HepG2 (cell line): Measurements from ENCODE around the gene ST6GALNAC3. TPM values are rescaled to one million over a fixed set of nuclear protein-coding genes. Genes with fewer than 3 reads are reported as not detected.

Experiments
- ATAC-seq: fragments of 200-7000 bp; cut with Tn5 transposase; 3 replicates; pipeline ENCODE4 v1.9.1; 2020; ENCODE audit warnings: mild to moderate bottlenecking, moderate library complexity
- BruUV-seq: library from RNA; stranded (reverse); fragments of 400-500 nt; replicated peaks from 2 replicates; lab custom pipeline; 2021; lab: Mats Ljungman, UMichigan
- CTCF ChIA-PET: fragments of 300-600 bp; formaldehyde crosslinking; extraction: SDS; loops from one replicate; lab custom pipeline; 2021; ENCODE audit warnings: low total read pairs, inconsistent platforms, low intra/inter-chr PET ratio; lab: Yijun Ruan, JAX
- POLR2A ChIA-PET: fragments of 350-600 bp; sonication (Branson Sonifier 250); formaldehyde crosslinking; loops from one replicate; lab custom pipeline; 2020; ENCODE audit warnings: antibody characterized with exemption, inconsistent platforms; lab: Yijun Ruan, JAX
- DNase-seq: peaks from one replicate; pipeline ENCODE4 v3.0.0-alpha.2; 2015; ENCODE audit warnings: low spot score
- FAIRE-seq: peaks from 3 replicates; lab custom pipeline; 2011; peaks lifted over from hg19 to GRCh38; lab: Jason Lieb, UNC
- H2AFZ ChIP-seq: one replicate; pipeline ENCODE4 v1.6.1; 2011; ENCODE audit warnings: low read length, inconsistent platforms
- H3K27ac ChIP-seq: fragments of 300-600 bp; 3 replicates; pipeline ENCODE4 v1.8.0; 2011; ENCODE audit warnings: mixed run types, mild to moderate bottlenecking, mixed read lengths, low read length, inconsistent platforms; ENCODE audit not compliant: insufficient read depth; ENCODE audit errors: extremely low read length
- H3K27me3 ChIP-seq, 2 experiments: fragments of 200-600 bp in 1 of 2; 2 replicates in 1 of 2; 3 replicates in 1 of 2; pipeline versions ENCODE4 v1.6.0 to v1.8.0; 2011; ENCODE audit warnings: low read length in 2 of 2, mild to moderate bottlenecking in 2 of 2, moderate library complexity in 2 of 2, inconsistent platforms in 1 of 2; ENCODE audit not compliant: insufficient read depth in 2 of 2, control insufficient read depth in 1 of 2
- H3K36me3 ChIP-seq, 2 experiments: fragments of 200-600 bp in 1 of 2; replicated peaks in 1 of 2; 2 replicates in 1 of 2; 3 replicates in 1 of 2; pipeline versions ENCODE4 v1.5.1 to v1.8.0; 2011; ENCODE audit warnings: low read length in 2 of 2, inconsistent platforms in 1 of 2; ENCODE audit not compliant: insufficient read depth in 2 of 2, control insufficient read depth in 1 of 2
- H3K4me1 ChIP-seq: 2 replicates; pipeline ENCODE4 v1.5.1; 2012; ENCODE audit warnings: low read length, inconsistent platforms; ENCODE audit not compliant: insufficient read depth
- H3K4me2 ChIP-seq: 2 replicates; pipeline ENCODE4 v1.6.0; 2011; ENCODE audit warnings: low read depth, low read length, inconsistent platforms
- H3K4me3 ChIP-seq, 3 experiments: fragments of 200-600 bp in 1 of 3; sonication (generic), shearing (Covaris generic) in 1 of 3; replicated peaks in 1 of 3; 2 replicates each; pipeline ENCODE4 v1.5.1; 2011 to 2016; ENCODE audit warnings: low read length in 3 of 3, inconsistent platforms in 2 of 3, low read depth in 2 of 3, mild to moderate bottlenecking in 2 of 3, control low read depth in 1 of 3, mixed read lengths in 1 of 3; ENCODE audit not compliant: insufficient read depth in 1 of 3
- H3K79me2 ChIP-seq: one replicate; pipeline ENCODE4 v1.6.1; 2011; ENCODE audit warnings: low read length, inconsistent platforms; ENCODE audit not compliant: insufficient read depth
- H3K9ac ChIP-seq: 2 replicates; pipeline ENCODE4 v1.6.0; 2011; ENCODE audit warnings: mild to moderate bottlenecking, low read depth, low read length, inconsistent platforms; ENCODE audit not compliant: insufficient read depth
- H3K9me3 ChIP-seq: 2 replicates; pipeline ENCODE4 v1.5.1; 2012; ENCODE audit warnings: mild to moderate bottlenecking, low read length
- H4K20me1 ChIP-seq: 2 replicates; pipeline ENCODE4 v1.6.0; 2011; ENCODE audit warnings: inconsistent platforms, mild to moderate bottlenecking, low read length, moderate library complexity; ENCODE audit not compliant: insufficient read depth
- ARHGAP35 ChIP-seq: sonication (generic); formaldehyde crosslinking; IDR thresholded peaks from 2 replicates; pipeline ENCODE4 v1.9.0; 2022; ENCODE audit warnings: mild to moderate bottlenecking, inconsistent platforms, moderate library complexity, missing genetic modification reagents, borderline replicate concordance
- EZH2 ChIP-seq: conservative IDR thresholded peaks from 2 replicates; pipeline ENCODE4 v1.6.1; 2012; ENCODE audit warnings: mild to moderate bottlenecking, low read depth, low read length, moderate library complexity
- IRF2 ChIP-seq: IDR thresholded peaks from 2 replicates; pipeline ENCODE4 v1.6.1; 2018; ENCODE audit warnings: missing genetic modification reagents, missing compliant biosample characterization
- MAZ ChIP-seq, 2 experiments: sonication (generic) in 1 of 2; formaldehyde crosslinking in 1 of 2; IDR thresholded peaks; 2 replicates each; pipeline versions ENCODE4 v1.5.0 to v1.6.1; 2012 to 2020; ENCODE audit warnings: low read depth in 2 of 2, mild to moderate bottlenecking in 2 of 2, borderline replicate concordance in 1 of 2, improper control_type of control experiment in 1 of 2, low read length in 1 of 2, missing genetic modification reagents in 1 of 2, moderate library complexity in 1 of 2
- PHF8 ChIP-seq: sonication (generic); formaldehyde crosslinking; IDR thresholded peaks from 2 replicates; pipeline ENCODE4 v1.5.0; 2020; ENCODE audit warnings: missing genetic modification reagents
- RFX1 ChIP-seq: fragments of 450-650 bp; IDR thresholded peaks from 2 replicates; pipeline ENCODE4 v1.6.1; 2017
- SKIL ChIP-seq: sonication (generic); formaldehyde crosslinking; IDR thresholded peaks from 2 replicates; pipeline ENCODE4 v1.8.0; 2022; ENCODE audit warnings: missing genetic modification reagents, mild to moderate bottlenecking, moderate library complexity, borderline replicate concordance
- STAT5B ChIP-seq: sonication (generic); formaldehyde crosslinking; IDR thresholded peaks from 2 replicates; pipeline ENCODE4 v1.4.0; 2020; ENCODE audit warnings: missing genetic modification reagents
- TCF7 ChIP-seq: sonication (generic); IDR thresholded peaks from 2 replicates; pipeline ENCODE4 v1.6.1; 2016; ENCODE audit warnings: antibody characterized with exemption, low read depth
- TEAD2 ChIP-seq: sonication (generic); formaldehyde crosslinking; IDR thresholded peaks from 2 replicates; pipeline ENCODE4 v1.9.0; 2021; ENCODE audit warnings: missing genetic modification reagents
- U2AF2 ChIP-seq: fragments of 200-400 bp; formaldehyde crosslinking; IDR thresholded peaks from 2 replicates; pipeline ENCODE4 v1.6.1; 2017; ENCODE audit warnings: low read depth, mild to moderate bottlenecking, low read length
- ZBTB3 ChIP-seq: sonication (generic); formaldehyde crosslinking; IDR thresholded peaks from 2 replicates; pipeline ENCODE4 v1.4.0; 2020; ENCODE audit warnings: low read depth, mild to moderate bottlenecking, moderate library complexity, missing genetic modification reagents, borderline replicate concordance
- ZMYM2 ChIP-seq: sonication (generic); formaldehyde crosslinking; IDR thresholded peaks from 2 replicates; pipeline ENCODE4 v1.8.0; 2022; ENCODE audit warnings: mild to moderate bottlenecking, missing genetic modification reagents
- ZNF136 ChIP-seq: sonication (generic); formaldehyde crosslinking; IDR thresholded peaks from 2 replicates; pipeline ENCODE4 v1.8.1; 2022; ENCODE audit warnings: low read depth, mild to moderate bottlenecking, moderate library complexity, missing genetic modification reagents
- ZNF776 ChIP-seq: sonication (generic); formaldehyde crosslinking; IDR thresholded peaks from 2 replicates; pipeline ENCODE4 v1.4.0; 2020; ENCODE audit warnings: mild to moderate bottlenecking, missing genetic modification reagents
- ZNF790 ChIP-seq: sonication (generic); formaldehyde crosslinking; IDR thresholded peaks from 2 replicates; pipeline ENCODE4 v1.8.0; 2022; ENCODE audit warnings: missing genetic modification reagents, mild to moderate bottlenecking, borderline replicate concordance
- WGBS: methylation state at CpG from one replicate; pipeline ENCODE4 v1.1.6; 2017; ENCODE audit warnings: low lambda C conversion rate; 5-methylcytosine and 5-hydroxymethylcytosine counted together
- in situ Hi-C: cut with HindIII; loops from 2 replicates; pipeline ENCODE4 v1.10.0; 2017; ENCODE audit warnings: low pct_unique_long_range_greater_than_20kb; ENCODE audit not compliant: extremely low pct_ligation_motif_present
- intact Hi-C: fragments of 100-400 bp; cut with micrococcal nuclease; formaldehyde crosslinking; loops from one replicate; pipeline ENCODE4 v1.10.0; 2022; ENCODE audit not compliant: unreplicated experiment
- polyA plus RNA-seq, 8 experiments: library from polyadenylated mRNA; depleted of rRNA in 3 of 8; stranded (reverse) in 7 of 8; unstranded in 1 of 8; fragments of >200 nt; fragmentation: Illumina TruSeq in 4 of 8; extraction: Trizol in 4 of 8; gene quantifications; 2 replicates each; pipeline versions ENCODE4 v1.2.1 to v1.2.3, GENCODE V29; 2011 to 2016; ENCODE audit warnings: low read depth in 4 of 8, missing spikeins in 1 of 8, mixed read lengths in 1 of 8; ENCODE audit not compliant: insufficient read depth in 1 of 8
- total RNA-seq, 5 experiments: library from RNA; depleted of rRNA; stranded (reverse); fragments of >200 nt; fragmentation: Illumina TruSeq; extraction: Trizol; gene quantifications; 2 replicates each; pipeline ENCODE4 v1.2.3, GENCODE V29; 2016; ENCODE audit warnings: low read depth in 1 of 5
- TF ChIP-seq, protein P1 (sequence below): sonication (generic); formaldehyde crosslinking; IDR thresholded peaks from 2 replicates; pipeline ENCODE4 v1.4.0; 2020; ENCODE audit warnings: missing genetic modification reagents

ST6GALNAC3 gene
- total and polyA plus RNA-seq, 2 of the 13 experiments (the other 11 are each of a cell fraction or from before 2014, with no cell fraction given): not detected

DNA sequence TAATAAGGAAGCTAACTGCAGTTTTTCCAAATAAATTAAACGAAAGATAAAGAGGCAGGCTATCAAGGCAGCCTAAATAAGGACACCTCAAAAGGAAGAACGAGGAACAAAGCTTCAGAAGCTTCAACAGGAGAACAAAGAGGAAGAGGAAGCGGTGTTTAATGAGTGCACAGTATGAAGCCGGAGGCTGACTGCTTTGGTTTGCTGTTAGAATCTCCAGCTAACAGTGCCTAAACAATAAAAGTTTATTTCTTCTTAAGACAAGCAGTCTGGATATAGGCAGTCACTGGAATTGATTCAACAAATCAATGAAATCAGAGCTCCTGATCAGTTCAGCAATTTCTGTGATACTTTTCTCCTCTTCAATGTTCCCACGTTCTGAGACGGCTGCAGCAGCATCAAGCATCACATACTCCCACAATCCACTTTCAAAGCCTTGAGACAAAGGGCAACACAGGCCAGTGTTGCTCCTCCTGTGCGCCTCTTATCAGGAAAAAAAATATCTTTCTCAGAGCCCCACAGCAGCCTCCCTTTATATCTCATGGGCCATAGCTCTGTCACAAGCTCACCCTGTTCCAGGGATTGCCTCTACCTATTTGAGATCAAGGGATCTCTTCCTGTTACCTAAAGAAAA is 427.2 kb downstream of the ST6GALNAC3 start (continued):
- TF ChIP-seq SKIL (CRISPR knock-in tag) (no peak), TEAD2 (CRISPR knock-in tag) (no peak), U2AF2 (no peak), ZNF776 (CRISPR knock-in tag) (no peak)

GRCh38 chr1:76503100-76503499 is 428.6 kb downstream of the ST6GALNAC3 start:
- ChIA-PET CTCF (no interaction called here), POLR2A (no interaction called here)
- WGBS: 29% methylated on average over 3 of the region's 3 CpGs
- no peak for TF ChIP-seq ARHGAP35 (CRISPR knock-in tag)
- no peak for TF ChIP-seq ZNF136 (CRISPR knock-in tag)
- TF ChIP-seq RFX1: no peak
- no peak for TF ChIP-seq ZNF776 (CRISPR knock-in tag)
- TF ChIP-seq PHF8: no peak
- TF ChIP-seq EZH2: no peak
- TF ChIP-seq, protein P1, sequence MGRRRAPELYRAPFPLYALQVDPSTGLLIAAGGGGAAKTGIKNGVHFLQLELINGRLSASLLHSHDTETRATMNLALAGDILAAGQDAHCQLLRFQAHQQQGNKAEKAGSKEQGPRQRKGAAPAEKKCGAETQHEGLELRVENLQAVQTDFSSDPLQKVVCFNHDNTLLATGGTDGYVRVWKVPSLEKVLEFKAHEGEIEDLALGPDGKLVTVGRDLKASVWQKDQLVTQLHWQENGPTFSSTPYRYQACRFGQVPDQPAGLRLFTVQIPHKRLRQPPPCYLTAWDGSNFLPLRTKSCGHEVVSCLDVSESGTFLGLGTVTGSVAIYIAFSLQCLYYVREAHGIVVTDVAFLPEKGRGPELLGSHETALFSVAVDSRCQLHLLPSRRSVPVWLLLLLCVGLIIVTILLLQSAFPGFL: no peak
- TF ChIP-seq ZNF790 (CRISPR knock-in tag): no peak
- TF ChIP-seq ZBTB3: no peak
- TF ChIP-seq STAT5B: no peak
- no peak for TF ChIP-seq MAZ (IDR thresholded peaks at IDR 0.05; ENCODE audit: borderline replicate concordance, low read depth, low read length)
- TF ChIP-seq MAZ (CRISPR knock-in tag; IDR thresholded peaks at IDR 0.05; ENCODE audit: low read depth): no peak
- TF ChIP-seq ZMYM2 (CRISPR knock-in tag): no peak
- TF ChIP-seq IRF2 (CRISPR knock-in tag): no peak
- TF ChIP-seq TCF7: no peak
- H3K79me2 ChIP-seq: no peaks in the 10 kb centered on the region
- H3K27me3 ChIP-seq: peaks cover 0 to 2% of the 10 kb centered on the region in 2 experiments; a peak in 1 of 5 replicates
- FAIRE-seq (no peak), DNase-seq (no peak), ATAC-seq (no peak)
- BruUV-seq: no TSS peak
- no peaks in the 10 kb centered on the region for H3K9me3 ChIP-seq
- in situ Hi-C loops: no loop called here
- no peak overlapping the region for H2AFZ ChIP-seq
- no peak overlapping the region for H3K4me3 ChIP-seq
- no peak overlapping the region for H3K9ac ChIP-seq
- intact Hi-C loops: no loop called here
- no peaks in the 10 kb centered on the region for H3K4me1 ChIP-seq
- no peaks in the 10 kb centered on the region for H3K36me3 ChIP-seq
- H4K20me1 ChIP-seq: no peaks in the 10 kb centered on the region
- no peak overlapping the region for H3K4me2 ChIP-seq
- no peak overlapping the region for H3K27ac ChIP-seq
